ENCODE results near the gene PSMA7. TPM values are rescaled to one million over a fixed set of nuclear protein-coding genes. Genes with fewer than 3 reads are reported as not detected.

Gene PSMA7
- total and polyA plus RNA-seq, 4 donors: 109 to 342 (median 196) TPM

DNA sequence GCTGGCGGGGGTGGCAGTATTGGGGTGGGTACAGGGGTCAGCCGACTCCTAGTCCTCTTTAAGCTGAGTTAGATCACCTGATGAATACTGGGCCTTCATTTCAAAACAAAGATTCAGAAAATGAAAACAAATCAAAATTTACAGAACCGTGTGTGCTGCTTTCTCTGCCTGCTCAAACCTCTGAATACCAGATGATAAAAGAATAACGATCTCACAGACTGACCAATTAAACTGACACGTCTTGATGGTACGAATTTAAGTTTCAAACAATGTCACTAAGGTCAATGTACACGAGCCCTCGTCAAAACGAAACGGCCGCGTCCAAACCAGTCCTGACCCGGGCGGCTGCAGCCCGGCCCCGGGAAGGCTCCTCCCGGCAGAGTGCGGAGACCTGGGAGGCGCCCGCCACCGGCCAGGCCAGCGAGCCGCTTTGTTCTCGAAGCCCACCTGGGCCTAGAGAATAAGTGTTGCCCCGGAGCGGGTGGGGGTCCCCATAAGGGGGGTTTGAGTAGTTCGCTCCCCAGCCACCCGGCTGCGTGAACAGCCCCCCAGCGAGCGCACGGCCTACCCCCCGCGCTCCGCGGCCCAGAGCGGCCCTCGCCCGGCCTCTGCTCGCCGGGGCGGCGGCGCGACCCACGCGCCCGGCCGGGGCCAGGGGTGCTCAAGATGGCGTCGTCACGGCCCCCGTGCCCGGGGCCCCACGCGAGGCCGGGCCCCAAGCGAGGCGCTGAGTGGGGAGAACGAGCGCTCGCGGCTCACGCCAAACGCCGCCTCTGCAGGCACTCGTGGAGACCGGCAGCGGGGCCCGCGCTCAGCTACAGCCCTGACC, 728 bp downstream of the PSMA7 start:
- TF ChIP-seq TAF1 (conservative IDR thresholded peaks at IDR 0.05) (no peak), JUND (IDR thresholded peaks at IDR 0.05) (no peak), FOXA2 (IDR thresholded peaks at IDR 0.05) (no peak)
- Histone ChIP-seq H3K9me3 (ENCODE audit: control insufficient read depth in 4 of 4, low read length in 3 of 4) (no peaks in the 10 kb centered on the region), H3K4me3 (ENCODE audit: low read depth in 1 of 3, low read length in 3 of 3) (peak overlapping the region; percentile 74 to 94 (median 78)), H3K27me3 (ENCODE audit: control insufficient read depth in 4 of 4, insufficient read depth in 4 of 4, low read length in 3 of 4) (no peaks in the 10 kb centered on the region), H3K9ac (ENCODE audit: low read depth in 1 of 2, low read length in 2 of 2) (peak overlapping the region; percentile 87 to 95), H3K4me1 (ENCODE audit: control insufficient read depth in 4 of 4, insufficient read depth in 4 of 4, low read length in 3 of 4) (peaks cover 20 to 50% (median 43%) of the 10 kb centered on the region in 4 donors), H3K36me3 (ENCODE audit: control insufficient read depth in 4 of 4, insufficient read depth in 3 of 4, low read depth in 1 of 4, low read length in 3 of 4) (peaks cover 12 to 31% (median 26%) of the 10 kb centered on the region in 4 donors), H3K27ac (ENCODE audit: low read depth in 1 of 2, low read length in 2 of 2) (peak overlapping the region; percentile 86 to 90)
- under 1% methylated on average over 71 of the region's 71 CpGs for WGBS
- peak; percentile 48 for DNase-seq (ENCODE audit: low spot score)

DNA sequence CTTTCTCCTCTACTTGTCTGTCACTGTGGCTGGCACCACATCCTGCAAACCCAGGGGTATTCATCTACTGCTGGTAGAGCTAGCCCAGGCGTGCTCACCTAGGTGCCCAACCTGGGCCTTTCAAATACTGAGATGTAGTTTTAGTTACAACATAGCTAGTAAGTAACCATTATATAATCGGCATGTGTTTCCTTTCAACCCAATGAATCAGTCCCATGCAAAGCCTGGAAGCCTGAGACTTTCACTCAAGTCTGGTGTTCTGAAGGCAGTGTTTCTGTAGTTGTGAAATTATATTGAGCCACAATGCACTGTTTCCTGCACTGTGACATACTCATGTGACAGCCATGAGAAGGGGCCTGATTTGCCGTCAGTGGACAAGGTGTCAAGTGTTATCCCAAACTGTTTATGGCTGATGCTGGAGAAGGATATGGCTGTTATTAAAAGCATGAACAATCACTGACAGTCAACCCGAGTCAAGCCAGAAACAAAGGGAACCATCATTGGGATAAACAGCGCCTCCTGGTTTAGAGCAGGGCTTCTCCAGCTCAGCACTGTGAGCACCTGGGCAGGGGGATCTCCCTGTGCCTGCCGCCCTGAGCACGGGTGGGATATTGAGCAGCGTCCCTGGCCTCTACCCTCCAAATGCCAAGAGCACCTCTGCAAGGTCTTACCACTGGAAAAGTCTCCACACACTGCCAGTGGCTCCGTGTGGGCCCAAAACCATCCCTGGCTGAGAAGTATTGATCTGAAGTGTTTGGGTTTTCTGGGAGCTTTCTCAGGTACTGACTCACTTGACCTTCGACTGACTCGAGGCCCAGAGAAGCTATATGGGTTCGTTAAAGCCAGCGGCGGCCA, 1.6 kb downstream of the PSMA7 start:
- DNase-seq (ENCODE audit: low spot score): no peak

DNA sequence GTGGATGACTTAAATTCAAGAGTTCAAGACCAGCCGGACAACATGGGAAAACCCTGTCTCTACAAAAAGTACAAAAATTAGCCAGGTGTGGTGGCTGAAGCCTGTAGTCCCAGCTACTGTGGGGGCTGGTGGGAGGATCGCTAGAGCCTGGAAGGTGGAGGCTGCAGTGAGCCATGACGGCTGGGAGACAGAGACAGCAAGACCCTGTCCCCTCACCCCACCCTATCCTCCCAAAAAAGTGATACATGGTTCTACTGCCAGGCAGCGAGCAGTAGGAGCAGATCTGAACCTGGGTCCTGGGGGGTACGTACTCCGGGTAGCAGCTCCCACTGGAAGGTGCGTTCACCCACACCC, 2.2 kb downstream of the PSMA7 start:
- no peak for TF ChIP-seq RXRA (IDR thresholded peaks at IDR 0.05)
- no peak for TF ChIP-seq HNF4A (conservative IDR thresholded peaks at IDR 0.05)
- TF ChIP-seq, protein P1, sequence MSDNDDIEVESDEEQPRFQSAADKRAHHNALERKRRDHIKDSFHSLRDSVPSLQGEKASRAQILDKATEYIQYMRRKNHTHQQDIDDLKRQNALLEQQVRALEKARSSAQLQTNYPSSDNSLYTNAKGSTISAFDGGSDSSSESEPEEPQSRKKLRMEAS (IDR thresholded peaks at IDR 0.05): no peak
- TF ChIP-seq FOXA2 (IDR thresholded peaks at IDR 0.05): no peak
- TF ChIP-seq FOXA1 (IDR thresholded peaks at IDR 0.05): no peak
- TF ChIP-seq RAD21 (IDR thresholded peaks at IDR 0.05): no peak
- no peak for TF ChIP-seq TAF1 (conservative IDR thresholded peaks at IDR 0.05)
- TF ChIP-seq, protein P2, sequence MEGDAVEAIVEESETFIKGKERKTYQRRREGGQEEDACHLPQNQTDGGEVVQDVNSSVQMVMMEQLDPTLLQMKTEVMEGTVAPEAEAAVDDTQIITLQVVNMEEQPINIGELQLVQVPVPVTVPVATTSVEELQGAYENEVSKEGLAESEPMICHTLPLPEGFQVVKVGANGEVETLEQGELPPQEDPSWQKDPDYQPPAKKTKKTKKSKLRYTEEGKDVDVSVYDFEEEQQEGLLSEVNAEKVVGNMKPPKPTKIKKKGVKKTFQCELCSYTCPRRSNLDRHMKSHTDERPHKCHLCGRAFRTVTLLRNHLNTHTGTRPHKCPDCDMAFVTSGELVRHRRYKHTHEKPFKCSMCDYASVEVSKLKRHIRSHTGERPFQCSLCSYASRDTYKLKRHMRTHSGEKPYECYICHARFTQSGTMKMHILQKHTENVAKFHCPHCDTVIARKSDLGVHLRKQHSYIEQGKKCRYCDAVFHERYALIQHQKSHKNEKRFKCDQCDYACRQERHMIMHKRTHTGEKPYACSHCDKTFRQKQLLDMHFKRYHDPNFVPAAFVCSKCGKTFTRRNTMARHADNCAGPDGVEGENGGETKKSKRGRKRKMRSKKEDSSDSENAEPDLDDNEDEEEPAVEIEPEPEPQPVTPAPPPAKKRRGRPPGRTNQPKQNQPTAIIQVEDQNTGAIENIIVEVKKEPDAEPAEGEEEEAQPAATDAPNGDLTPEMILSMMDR (IDR thresholded peaks at IDR 0.05; ENCODE audit: low read depth, low read length, missing input control): no peak
- TF ChIP-seq HNF4G (IDR thresholded peaks at IDR 0.05): no peak
- no peak for TF ChIP-seq YY1 (IDR thresholded peaks at IDR 0.05)
- TF ChIP-seq, protein P3, sequence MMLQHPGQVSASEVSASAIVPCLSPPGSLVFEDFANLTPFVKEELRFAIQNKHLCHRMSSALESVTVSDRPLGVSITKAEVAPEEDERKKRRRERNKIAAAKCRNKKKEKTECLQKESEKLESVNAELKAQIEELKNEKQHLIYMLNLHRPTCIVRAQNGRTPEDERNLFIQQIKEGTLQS (IDR thresholded peaks at IDR 0.05): no peak
- H3K36me3 ChIP-seq (ENCODE audit: control insufficient read depth in 4 of 4, insufficient read depth in 3 of 4, low read depth in 1 of 4, low read length in 3 of 4): peaks cover 15 to 42% (median 39%) of the 10 kb centered on the region in 4 donors

More for the DNA sequence above, 1.6 kb downstream of the PSMA7 start:
- Histone ChIP-seq H3K9me3 (ENCODE audit: control insufficient read depth in 4 of 4, low read length in 3 of 4) (no peaks in the 10 kb centered on the region), H3K27ac (ENCODE audit: low read depth in 1 of 2, low read length in 2 of 2) (peak overlapping the region; percentile 86 to 90), H3K9ac (ENCODE audit: low read depth in 1 of 2, low read length in 2 of 2) (peak overlapping the region; percentile 87 to 95), H3K4me3 (ENCODE audit: low read depth in 1 of 3, low read length in 3 of 3) (peak overlapping the region; percentile 74 to 94 (median 78)), H3K4me1 (ENCODE audit: control insufficient read depth in 4 of 4, insufficient read depth in 4 of 4, low read length in 3 of 4) (peaks cover 12 to 42% (median 34%) of the 10 kb centered on the region in 4 donors), H3K36me3 (ENCODE audit: control insufficient read depth in 4 of 4, insufficient read depth in 3 of 4, low read depth in 1 of 4, low read length in 3 of 4) (peaks cover 15 to 36% (median 33%) of the 10 kb centered on the region in 4 donors), H3K27me3 (ENCODE audit: control insufficient read depth in 4 of 4, insufficient read depth in 4 of 4, low read length in 3 of 4) (no peaks in the 10 kb centered on the region)
- TF ChIP-seq, protein P1 (IDR thresholded peaks at IDR 0.05): peak; percentile 10
- TF ChIP-seq YY1 (IDR thresholded peaks at IDR 0.05): no peak
- TF ChIP-seq RAD21 (IDR thresholded peaks at IDR 0.05): peak in 1 of 2 donors; percentile 34
- WGBS: 15% methylated on average over 14 of the region's 14 CpGs

More for the DNA sequence above, 2.2 kb downstream of the PSMA7 start:
- no peaks in the 10 kb centered on the region for H3K9me3 ChIP-seq (ENCODE audit: control insufficient read depth in 4 of 4, low read length in 3 of 4)
- H3K9ac ChIP-seq (ENCODE audit: low read depth in 1 of 2, low read length in 2 of 2): no peak overlapping the region
- H3K27ac ChIP-seq (ENCODE audit: low read depth in 1 of 2, low read length in 2 of 2): peak overlapping the region; percentile 19 to 90
- no peak for DNase-seq (ENCODE audit: low spot score)
- no peaks in the 10 kb centered on the region for H3K27me3 ChIP-seq (ENCODE audit: control insufficient read depth in 4 of 4, insufficient read depth in 4 of 4, low read length in 3 of 4)
- WGBS: 92% methylated on average over 7 of the region's 7 CpGs
- peaks cover 12 to 40% (median 30%) of the 10 kb centered on the region in 4 donors for H3K4me1 ChIP-seq (ENCODE audit: control insufficient read depth in 4 of 4, insufficient read depth in 4 of 4, low read length in 3 of 4)
- no peak overlapping the region for H3K4me3 ChIP-seq (ENCODE audit: low read depth in 1 of 3, low read length in 3 of 3)

All from liver (tissue), 9 donors.